NOMO-1 (cell line): ENCODE results near the gene SYNGR2.

Experiments used
- DNase-seq, 2 experiments: peaks; one replicate each; lab custom pipeline; 2025; ENCODE audit not compliant: unreplicated experiment in 2 of 2; lab: John Stamatoyannopoulos, UW

SYNGR2 gene

GRCh38 chr17:78197147-78197832, 28.9 kb downstream of the SYNGR2 start:
- DNase-seq, result no peak

GRCh38 chr17:78200451-78200850, 32.1 kb downstream of the SYNGR2 start:
- no peak for DNase-seq

- DNase-seq, result no peak
Observed at GRCh38 chr17:78202666-78203065, 34.3 kb downstream of the SYNGR2 start.

- no peak for DNase-seq
Observed at GRCh38 chr17:78204387-78205123, 36.2 kb downstream of the SYNGR2 start.

- DNase-seq, result no peak
Observed at GRCh38 chr17:78205124-78205775, 36.9 kb downstream of the SYNGR2 start.

- no peak for DNase-seq
Observed at GRCh38 chr17:78206298-78206697, 37.9 kb downstream of the SYNGR2 start.

GRCh38 chr17:78208486-78208885, 40.1 kb downstream of the SYNGR2 start:
- no peak for DNase-seq

GRCh38 chr17:78210111-78210510, 41.7 kb downstream of the SYNGR2 start:
- no peak for DNase-seq

- no peak for DNase-seq
Observed at GRCh38 chr17:78211032-78211431, 42.7 kb downstream of the SYNGR2 start.

GRCh38 chr17:78214016-78214705, 45.8 kb downstream of the SYNGR2 start, which contains the start of gene BIRC5:
Gene BIRC5, plus strand, starts transcription at chr17:78214253. Its CDS starts 64 bp downstream, at chr17:78214317.
- DNase-seq, result peak; percentile 83 to 91

- no peak for DNase-seq
Observed at GRCh38 chr17:78214706-78215061, 46.3 kb downstream of the SYNGR2 start.

GRCh38 chr17:78219396-78220150, 51.2 kb downstream of the SYNGR2 start:
- DNase-seq, result no peak
